ENCODE results near the gene ADRA1B.

The ADRA1B gene

DNA sequence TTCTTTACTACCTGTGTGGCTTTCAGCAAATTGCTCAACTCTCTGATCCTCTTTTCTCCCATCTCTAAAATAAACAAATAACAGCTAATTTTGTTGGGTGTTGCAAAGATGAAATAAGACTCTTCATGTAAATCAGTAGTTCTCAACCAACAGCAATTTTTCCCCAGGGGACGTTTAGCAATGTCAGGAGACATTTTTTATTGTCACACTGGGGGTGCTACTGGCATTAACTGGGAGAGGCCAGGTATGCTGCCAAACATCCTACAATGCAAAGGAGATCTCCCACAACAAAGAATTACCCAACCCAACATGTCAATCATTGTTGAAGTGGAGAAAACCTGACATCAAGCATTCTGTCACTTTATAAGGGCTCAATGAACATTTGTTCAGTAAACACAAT, 19.7 kb downstream of the ADRA1B start:
- no peak for DNase-seq (ENCODE audit: insufficient read length)
- no peak for FAIRE-seq
- TF ChIP-seq POLR2AphosphoS5 (IDR thresholded peaks at IDR 0.05; ENCODE audit: low read depth, low read length), result no peak
- no peak for TF ChIP-seq POLR2A (IDR thresholded peaks at IDR 0.05; ENCODE audit: low read depth, low read length)
- no peak for TF ChIP-seq TAF1 (IDR thresholded peaks at IDR 0.05; ENCODE audit: borderline replicate concordance, low read depth, low read length)

DNA sequence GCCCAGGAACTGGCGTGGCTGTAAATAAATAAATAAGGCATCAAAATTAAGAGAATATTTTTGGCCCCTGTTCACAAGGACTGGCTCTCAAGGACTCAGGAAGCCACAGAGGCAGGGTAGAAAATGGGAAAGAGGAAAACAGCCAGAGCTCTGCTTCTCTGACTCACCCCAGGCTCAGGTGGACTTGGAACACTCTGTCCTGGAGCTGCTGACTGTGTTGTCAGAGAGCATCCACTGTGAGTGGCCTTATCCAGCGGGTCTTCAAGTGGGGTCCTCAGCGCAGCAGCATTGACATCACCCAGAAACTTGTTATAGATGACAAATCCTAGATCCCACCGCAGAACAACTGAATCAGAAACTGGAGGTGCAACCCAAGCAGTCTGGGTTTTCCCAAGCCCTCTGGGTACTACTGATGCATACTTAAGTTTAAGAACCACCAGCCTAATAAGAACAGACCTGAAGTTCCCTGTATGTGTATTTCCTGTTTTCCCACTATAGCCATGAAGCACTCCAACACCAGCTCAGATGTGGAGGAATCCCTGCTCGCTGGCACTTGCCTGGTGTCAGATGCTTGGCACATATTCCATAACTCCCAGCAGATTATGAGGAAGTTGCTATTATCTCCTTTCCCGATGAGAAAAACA, 20.5 kb downstream of the ADRA1B start:
- FAIRE-seq (no peak), DNase-seq (ENCODE audit: insufficient read length) (no peak)
- no peak for TF ChIP-seq POLR2AphosphoS5 (IDR thresholded peaks at IDR 0.05; ENCODE audit: low read depth, low read length)
- TF ChIP-seq POLR2A (IDR thresholded peaks at IDR 0.05; ENCODE audit: low read depth, low read length), result no peak
- TF ChIP-seq TAF1 (IDR thresholded peaks at IDR 0.05; ENCODE audit: borderline replicate concordance, low read depth, low read length), result no peak

DNA sequence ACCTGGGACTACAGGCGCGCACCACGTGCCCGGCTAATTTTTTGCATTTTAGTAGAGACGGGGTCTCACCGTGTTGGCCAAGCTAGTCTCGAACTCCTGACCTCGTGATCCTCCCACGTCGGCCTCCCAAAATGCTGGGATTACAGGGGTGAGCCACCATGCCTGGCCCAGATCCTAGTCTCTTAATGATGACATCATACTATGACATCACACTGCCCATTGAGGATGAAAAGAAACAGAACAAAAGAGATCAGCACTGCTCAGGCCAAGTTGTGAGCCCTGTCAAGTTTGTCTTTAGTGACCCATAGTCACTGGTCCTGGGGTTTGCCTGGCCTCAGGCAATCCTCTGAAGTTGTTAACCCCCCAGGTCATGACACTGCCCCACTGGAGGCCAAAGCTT, 21.3 kb downstream of the ADRA1B start:
- no peak for FAIRE-seq
- TF ChIP-seq TAF1 (IDR thresholded peaks at IDR 0.05; ENCODE audit: borderline replicate concordance, low read depth, low read length) (no peak), POLR2A (IDR thresholded peaks at IDR 0.05; ENCODE audit: low read depth, low read length) (no peak), POLR2AphosphoS5 (IDR thresholded peaks at IDR 0.05; ENCODE audit: low read depth, low read length) (no peak)

DNA sequence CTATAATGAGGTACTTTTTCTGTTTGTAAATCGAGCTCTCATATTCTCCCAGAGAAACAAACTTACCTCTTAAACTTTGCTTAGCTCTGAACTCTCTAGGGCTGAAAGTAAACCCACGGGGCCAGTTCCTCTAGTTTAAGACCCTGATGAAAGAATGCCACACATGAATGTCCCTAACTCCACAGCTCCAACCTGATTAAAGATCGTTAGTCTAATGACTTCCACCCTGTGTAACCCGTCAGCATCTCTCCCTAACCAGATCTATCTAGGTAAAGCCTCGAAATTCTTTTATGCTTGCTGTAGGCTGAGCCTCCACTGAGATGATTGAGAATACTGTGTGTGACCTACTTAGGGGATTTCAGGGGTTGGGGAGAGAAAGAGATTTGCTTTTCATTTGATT, 27.0 kb downstream of the ADRA1B start:
- TF ChIP-seq POLR2A (IDR thresholded peaks at IDR 0.05; ENCODE audit: low read depth, low read length) (no peak), POLR2AphosphoS5 (IDR thresholded peaks at IDR 0.05; ENCODE audit: low read depth, low read length) (no peak), TAF1 (IDR thresholded peaks at IDR 0.05; ENCODE audit: borderline replicate concordance, low read depth, low read length) (no peak)
- FAIRE-seq (no peak), DNase-seq (ENCODE audit: insufficient read length) (no peak)

More for the DNA sequence above, 21.3 kb downstream of the ADRA1B start:
- DNase-seq (ENCODE audit: insufficient read length), result no peak

DNA sequence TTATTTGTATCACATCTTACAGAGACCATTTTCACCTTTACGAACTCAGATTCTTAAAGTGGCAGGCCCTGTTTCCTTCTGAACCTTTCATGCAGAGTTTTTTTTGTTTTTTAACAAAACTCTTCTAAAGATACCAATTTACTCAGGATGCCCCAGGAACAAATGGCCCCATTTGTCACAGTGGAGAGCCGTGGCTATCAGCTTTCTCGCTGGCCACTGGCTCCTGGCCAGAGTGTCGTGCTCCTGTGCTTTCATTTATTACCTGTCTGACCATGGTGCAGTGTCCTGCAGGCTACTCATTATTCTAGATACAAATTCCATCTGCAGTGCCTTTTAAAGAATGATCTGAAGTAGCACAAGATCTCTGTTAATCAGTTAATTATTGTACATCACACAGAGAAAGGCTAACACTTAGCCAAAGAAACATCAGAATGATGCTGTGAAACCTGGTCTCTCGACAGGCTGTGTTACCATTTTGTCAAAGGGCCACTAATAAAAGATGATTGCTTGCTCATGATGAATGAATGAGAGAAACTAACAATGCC, 27.8 kb downstream of the ADRA1B start:
- DNase-seq (ENCODE audit: insufficient read length) (no peak), FAIRE-seq (no peak)
- TF ChIP-seq POLR2AphosphoS5 (IDR thresholded peaks at IDR 0.05; ENCODE audit: low read depth, low read length), result no peak
- TF ChIP-seq TAF1 (IDR thresholded peaks at IDR 0.05; ENCODE audit: borderline replicate concordance, low read depth, low read length), result no peak
- TF ChIP-seq POLR2A (IDR thresholded peaks at IDR 0.05; ENCODE audit: low read depth, low read length), result no peak

DNA sequence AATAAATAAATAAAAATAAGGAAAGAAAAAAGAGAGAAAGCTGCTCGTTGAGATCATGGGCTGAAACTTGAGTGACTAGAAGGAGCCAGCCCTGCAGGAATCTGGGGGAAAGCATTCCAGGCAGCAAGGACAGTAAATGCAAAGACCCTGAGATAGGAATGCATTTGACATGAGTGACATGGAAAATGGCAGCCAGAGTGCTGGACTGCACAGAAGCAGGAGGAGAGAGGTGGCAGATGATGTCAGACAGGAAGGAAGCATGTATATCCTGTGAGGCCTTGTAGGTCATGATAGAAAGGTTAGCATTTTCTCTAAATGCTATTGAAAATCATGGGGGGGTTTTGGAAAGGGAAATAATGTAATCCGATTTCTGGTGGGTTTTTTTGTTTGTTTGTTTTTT, 29.1 kb downstream of the ADRA1B start:
- FAIRE-seq (no peak), DNase-seq (ENCODE audit: insufficient read length) (no peak)
- no peak for TF ChIP-seq POLR2AphosphoS5 (IDR thresholded peaks at IDR 0.05; ENCODE audit: low read depth, low read length)
- no peak for TF ChIP-seq POLR2A (IDR thresholded peaks at IDR 0.05; ENCODE audit: low read depth, low read length)
- no peak for TF ChIP-seq TAF1 (IDR thresholded peaks at IDR 0.05; ENCODE audit: borderline replicate concordance, low read depth, low read length)

DNA sequence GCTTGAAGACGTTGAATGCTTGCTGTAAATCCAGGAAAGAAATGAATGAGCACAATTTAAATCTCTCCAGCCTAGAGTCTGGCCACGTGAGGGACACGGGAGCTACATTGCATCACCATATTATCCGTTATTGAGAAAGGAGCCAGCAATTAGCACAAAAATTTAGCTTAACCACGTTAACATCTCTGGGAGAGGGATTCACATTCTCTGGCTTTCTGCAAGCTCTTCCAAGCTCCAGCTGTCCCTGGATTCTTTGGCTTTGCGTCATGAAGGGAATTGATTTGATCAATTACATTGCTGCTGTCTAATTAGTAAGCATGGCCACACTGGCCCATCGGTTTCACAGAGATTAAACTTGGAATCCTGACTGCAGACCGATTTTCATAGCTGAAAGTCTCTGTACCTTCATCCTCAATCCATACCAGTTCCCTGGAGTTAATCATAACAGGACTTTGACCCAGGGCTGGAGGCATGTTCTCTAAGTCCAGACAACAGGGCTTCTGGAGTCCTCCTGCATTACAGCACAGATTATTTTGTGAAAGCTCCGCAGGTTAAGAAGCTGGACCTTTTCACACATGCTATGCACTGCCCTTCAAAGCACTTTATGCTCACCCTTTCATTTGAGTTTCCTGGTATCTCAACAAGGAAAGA, 31.6 kb downstream of the ADRA1B start:
- FAIRE-seq (no peak), DNase-seq (ENCODE audit: insufficient read length) (no peak)
- TF ChIP-seq POLR2A (IDR thresholded peaks at IDR 0.05; ENCODE audit: low read depth, low read length) (no peak), TAF1 (IDR thresholded peaks at IDR 0.05; ENCODE audit: borderline replicate concordance, low read depth, low read length) (no peak), POLR2AphosphoS5 (IDR thresholded peaks at IDR 0.05; ENCODE audit: low read depth, low read length) (no peak)

DNA sequence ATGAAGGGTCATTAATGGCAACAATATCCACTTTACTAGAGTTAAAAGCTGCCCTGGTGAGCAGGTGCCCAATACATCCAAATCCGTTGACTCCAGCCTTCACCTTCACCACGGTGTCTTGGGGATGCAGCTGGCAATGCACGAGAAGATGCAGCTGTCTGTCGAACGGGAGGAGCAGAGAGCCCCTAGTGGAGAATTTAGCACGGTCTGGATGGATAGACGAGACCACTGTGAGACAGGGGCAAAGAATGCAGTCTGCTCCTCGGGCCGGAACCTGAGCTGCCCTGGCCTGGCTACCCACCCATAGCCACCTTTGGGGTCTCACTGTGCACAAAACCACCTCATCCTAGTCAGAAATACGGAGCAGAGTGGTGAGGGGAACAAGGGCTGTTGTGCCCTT, 35.1 kb downstream of the ADRA1B start:
- no peak for TF ChIP-seq POLR2AphosphoS5 (IDR thresholded peaks at IDR 0.05; ENCODE audit: low read depth, low read length)
- FAIRE-seq, result no peak
- DNase-seq (ENCODE audit: insufficient read length), result no peak

DNA sequence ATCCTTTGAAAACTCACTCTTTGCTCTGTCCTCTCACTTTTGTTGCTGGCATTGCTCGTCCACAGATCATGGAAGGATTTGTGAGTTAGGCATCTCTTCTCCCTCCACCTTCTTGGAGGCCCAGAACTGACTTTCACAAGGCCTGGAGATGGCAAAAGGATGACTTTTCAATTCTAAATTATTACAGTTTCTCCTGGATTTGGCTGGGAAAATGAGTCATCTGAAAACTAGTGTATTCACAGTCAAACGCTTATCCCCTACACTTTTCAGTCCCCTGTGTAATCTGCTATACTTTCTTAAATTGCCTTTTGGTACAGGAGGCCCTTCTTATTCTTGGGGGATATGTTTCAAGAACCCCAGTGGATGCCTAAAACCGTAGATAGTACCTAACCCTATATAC, 35.6 kb downstream of the ADRA1B start:
- FAIRE-seq, result no peak
- no peak for TF ChIP-seq POLR2AphosphoS5 (IDR thresholded peaks at IDR 0.05; ENCODE audit: low read depth, low read length)
- DNase-seq (ENCODE audit: insufficient read length), result no peak

DNA sequence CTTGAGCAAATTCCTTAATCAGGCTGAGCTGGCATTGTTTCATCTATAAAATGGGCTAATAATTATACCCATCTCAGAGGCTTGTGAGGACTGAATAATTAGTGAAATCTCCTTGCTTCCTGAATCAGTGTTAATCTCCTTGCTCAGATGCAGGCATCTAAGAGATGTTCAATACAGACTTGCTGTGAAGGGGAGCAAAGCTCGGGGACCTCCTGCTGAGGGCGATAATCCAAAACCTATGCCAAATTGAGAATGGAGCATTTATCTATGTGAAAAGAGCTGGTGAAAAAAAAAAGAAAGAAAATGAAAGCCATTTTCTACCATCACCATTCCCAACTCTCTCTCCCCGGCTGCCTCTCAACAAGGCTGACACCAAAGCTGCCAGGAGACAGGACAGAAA, 37.3 kb downstream of the ADRA1B start:
- FAIRE-seq (no peak), DNase-seq (ENCODE audit: insufficient read length) (no peak)
- TF ChIP-seq TAF1 (IDR thresholded peaks at IDR 0.05; ENCODE audit: borderline replicate concordance, low read depth, low read length) (no peak), POLR2AphosphoS5 (IDR thresholded peaks at IDR 0.05; ENCODE audit: low read depth, low read length) (no peak), POLR2A (IDR thresholded peaks at IDR 0.05; ENCODE audit: low read depth, low read length) (no peak)

DNA sequence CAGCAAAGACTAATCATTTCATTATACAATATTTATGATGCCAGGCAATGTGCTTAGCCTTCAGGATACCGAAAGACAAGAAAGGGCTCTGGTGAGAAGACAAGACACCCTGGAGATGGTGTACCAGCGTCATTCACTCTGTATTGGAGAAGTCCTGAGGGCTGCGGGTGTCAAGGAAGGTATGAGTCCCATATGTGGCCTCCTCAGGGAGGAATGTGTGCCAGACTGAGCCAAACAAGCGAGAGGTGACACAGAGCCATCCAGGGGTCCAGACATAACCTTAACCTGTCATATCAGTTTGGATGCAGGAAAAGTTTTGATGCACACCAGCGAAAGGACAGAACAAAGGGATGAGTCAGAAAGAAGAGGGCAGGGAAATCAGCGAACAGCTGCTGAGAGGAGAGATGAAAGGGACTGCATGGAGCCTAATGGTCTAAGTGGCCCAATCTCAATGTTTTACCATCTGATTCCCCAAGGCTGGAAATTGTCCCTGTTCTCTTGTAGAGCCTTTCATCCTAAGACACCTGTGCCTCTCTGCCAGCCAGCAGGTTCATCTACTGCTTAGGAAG, 38.9 kb downstream of the ADRA1B start:
- TF ChIP-seq TAF1 (IDR thresholded peaks at IDR 0.05; ENCODE audit: borderline replicate concordance, low read depth, low read length) (no peak), POLR2A (IDR thresholded peaks at IDR 0.05; ENCODE audit: low read depth, low read length) (no peak), POLR2AphosphoS5 (IDR thresholded peaks at IDR 0.05; ENCODE audit: low read depth, low read length) (no peak)
- FAIRE-seq (no peak), DNase-seq (ENCODE audit: insufficient read length) (no peak)

DNA sequence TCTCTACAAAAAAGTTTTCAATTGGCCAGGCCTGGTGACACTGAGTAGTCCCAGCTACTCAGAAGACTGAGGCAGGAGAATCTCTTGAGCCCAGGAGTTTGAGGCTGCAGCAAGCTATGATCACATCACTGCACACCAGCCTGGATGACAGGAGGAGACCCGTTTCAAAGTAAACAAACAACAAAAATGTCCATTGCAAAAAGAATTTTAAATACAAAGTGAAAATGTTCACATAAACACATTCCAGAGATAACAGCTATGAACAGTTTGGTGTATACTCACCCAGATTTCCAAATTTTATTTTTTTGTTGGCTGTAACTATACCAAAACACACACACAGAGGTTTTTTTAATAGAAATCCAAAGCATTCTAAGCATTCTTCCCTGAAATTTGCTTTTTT, 39.8 kb downstream of the ADRA1B start:
- DNase-seq (ENCODE audit: insufficient read length) (no peak), FAIRE-seq (no peak)
- TF ChIP-seq POLR2AphosphoS5 (IDR thresholded peaks at IDR 0.05; ENCODE audit: low read depth, low read length), result no peak
- TF ChIP-seq TAF1 (IDR thresholded peaks at IDR 0.05; ENCODE audit: borderline replicate concordance, low read depth, low read length), result no peak
- TF ChIP-seq POLR2A (IDR thresholded peaks at IDR 0.05; ENCODE audit: low read depth, low read length), result no peak

All from GM12892 (cell line).